Measurements from ENCODE around the gene GRID2.

GRID2 gene

GRCh38 chr4:93469560-93469959 is 1165.8 kb downstream of the GRID2 start:
- H3K4me3 ChIP-seq (ENCODE audit: low read depth, low read length): no peak overlapping the region
- H3K36me3 ChIP-seq (ENCODE audit: control insufficient read depth, insufficient read depth, low read length): no peaks in the 10 kb centered on the region
- no peaks in the 10 kb centered on the region for H3K27me3 ChIP-seq (ENCODE audit: control insufficient read depth, insufficient read depth, low read length)
- H3K27ac ChIP-seq (ENCODE audit: low read depth, low read length): no peak overlapping the region
- peaks cover 7% of the 10 kb centered on the region for H3K4me1 ChIP-seq (ENCODE audit: control insufficient read depth, insufficient read depth, low read length)
- no peaks in the 10 kb centered on the region for H3K9me3 ChIP-seq (ENCODE audit: control insufficient read depth, insufficient read depth, low read length)
- H3K9ac ChIP-seq (ENCODE audit: low read depth, low read length): no peak overlapping the region

- H3K9ac ChIP-seq (ENCODE audit: low read depth, low read length): no peak overlapping the region
Measured at GRCh38 chr4:93475730-93476129, 1172.0 kb downstream of the GRID2 start.

GRCh38 chr4:93478805-93479204 is 1175.0 kb downstream of the GRID2 start:
- Histone ChIP-seq H3K36me3 (ENCODE audit: control insufficient read depth, insufficient read depth, low read length) (no peaks in the 10 kb centered on the region), H3K27ac (ENCODE audit: low read depth, low read length) (no peak overlapping the region), H3K9me3 (ENCODE audit: control insufficient read depth, insufficient read depth, low read length) (no peaks in the 10 kb centered on the region), H3K4me3 (ENCODE audit: low read depth, low read length) (no peak overlapping the region), H3K4me1 (ENCODE audit: control insufficient read depth, insufficient read depth, low read length) (no peaks in the 10 kb centered on the region), H3K9ac (ENCODE audit: low read depth, low read length) (no peak overlapping the region), H3K27me3 (ENCODE audit: control insufficient read depth, insufficient read depth, low read length) (no peaks in the 10 kb centered on the region)

More at GRCh38 chr4:93475730-93476129, 1172.0 kb downstream of the GRID2 start:
- Histone ChIP-seq H3K4me1 (ENCODE audit: control insufficient read depth, insufficient read depth, low read length) (peaks cover 7% of the 10 kb centered on the region), H3K27ac (ENCODE audit: low read depth, low read length) (no peak overlapping the region), H3K36me3 (ENCODE audit: control insufficient read depth, insufficient read depth, low read length) (no peaks in the 10 kb centered on the region), H3K27me3 (ENCODE audit: control insufficient read depth, insufficient read depth, low read length) (no peaks in the 10 kb centered on the region), H3K9me3 (ENCODE audit: control insufficient read depth, insufficient read depth, low read length) (no peaks in the 10 kb centered on the region), H3K4me3 (ENCODE audit: low read depth, low read length) (no peak overlapping the region)

GRCh38 chr4:93480452-93480851 is 1176.7 kb downstream of the GRID2 start:
- Histone ChIP-seq H3K4me1 (ENCODE audit: control insufficient read depth, insufficient read depth, low read length) (no peaks in the 10 kb centered on the region), H3K36me3 (ENCODE audit: control insufficient read depth, insufficient read depth, low read length) (no peaks in the 10 kb centered on the region), H3K27me3 (ENCODE audit: control insufficient read depth, insufficient read depth, low read length) (no peaks in the 10 kb centered on the region), H3K9me3 (ENCODE audit: control insufficient read depth, insufficient read depth, low read length) (no peaks in the 10 kb centered on the region), H3K27ac (ENCODE audit: low read depth, low read length) (no peak overlapping the region), H3K4me3 (ENCODE audit: low read depth, low read length) (no peak overlapping the region), H3K9ac (ENCODE audit: low read depth, low read length) (no peak overlapping the region)

GRCh38 chr4:93495346-93495745 is 1191.6 kb downstream of the GRID2 start:
- no peak overlapping the region for H3K27ac ChIP-seq (ENCODE audit: low read depth, low read length)

GRCh38 chr4:93501244-93501643 is 1197.5 kb downstream of the GRID2 start:
- Histone ChIP-seq H3K27ac (ENCODE audit: low read depth, low read length) (no peak overlapping the region), H3K36me3 (ENCODE audit: control insufficient read depth, insufficient read depth, low read length) (no peaks in the 10 kb centered on the region)

More at GRCh38 chr4:93495346-93495745, 1191.6 kb downstream of the GRID2 start:
- no peak overlapping the region for H3K4me3 ChIP-seq (ENCODE audit: low read depth, low read length)
- no peaks in the 10 kb centered on the region for H3K36me3 ChIP-seq (ENCODE audit: control insufficient read depth, insufficient read depth, low read length)
- no peaks in the 10 kb centered on the region for H3K27me3 ChIP-seq (ENCODE audit: control insufficient read depth, insufficient read depth, low read length)
- no peak overlapping the region for H3K9ac ChIP-seq (ENCODE audit: low read depth, low read length)
- no peaks in the 10 kb centered on the region for H3K9me3 ChIP-seq (ENCODE audit: control insufficient read depth, insufficient read depth, low read length)
- peaks cover 6% of the 10 kb centered on the region; the same call in 1 of the 2 replicates for H3K4me1 ChIP-seq (ENCODE audit: control insufficient read depth, insufficient read depth, low read length)

GRCh38 chr4:93501946-93502345 is 1198.2 kb downstream of the GRID2 start:
- H3K36me3 ChIP-seq (ENCODE audit: control insufficient read depth, insufficient read depth, low read length): no peaks in the 10 kb centered on the region
- no peak overlapping the region for H3K9ac ChIP-seq (ENCODE audit: low read depth, low read length)
- H3K27me3 ChIP-seq (ENCODE audit: control insufficient read depth, insufficient read depth, low read length): no peaks in the 10 kb centered on the region
- no peak overlapping the region for H3K4me3 ChIP-seq (ENCODE audit: low read depth, low read length)
- no peak overlapping the region for H3K27ac ChIP-seq (ENCODE audit: low read depth, low read length)
- peaks cover 19% of the 10 kb centered on the region for H3K4me1 ChIP-seq (ENCODE audit: control insufficient read depth, insufficient read depth, low read length)
- no peaks in the 10 kb centered on the region for H3K9me3 ChIP-seq (ENCODE audit: control insufficient read depth, insufficient read depth, low read length)

More at GRCh38 chr4:93501244-93501643, 1197.5 kb downstream of the GRID2 start:
- H3K4me1 ChIP-seq (ENCODE audit: control insufficient read depth, insufficient read depth, low read length): peaks cover 19% of the 10 kb centered on the region
- H3K9ac ChIP-seq (ENCODE audit: low read depth, low read length): no peak overlapping the region
- H3K9me3 ChIP-seq (ENCODE audit: control insufficient read depth, insufficient read depth, low read length): no peaks in the 10 kb centered on the region
- H3K4me3 ChIP-seq (ENCODE audit: low read depth, low read length): no peak overlapping the region
- no peaks in the 10 kb centered on the region for H3K27me3 ChIP-seq (ENCODE audit: control insufficient read depth, insufficient read depth, low read length)

- Histone ChIP-seq H3K36me3 (ENCODE audit: control insufficient read depth, insufficient read depth, low read length) (no peaks in the 10 kb centered on the region), H3K9me3 (ENCODE audit: control insufficient read depth, insufficient read depth, low read length) (no peaks in the 10 kb centered on the region), H3K27me3 (ENCODE audit: control insufficient read depth, insufficient read depth, low read length) (no peaks in the 10 kb centered on the region), H3K4me1 (ENCODE audit: control insufficient read depth, insufficient read depth, low read length) (peaks cover 19% of the 10 kb centered on the region), H3K9ac (ENCODE audit: low read depth, low read length) (no peak overlapping the region), H3K4me3 (ENCODE audit: low read depth, low read length) (no peak overlapping the region), H3K27ac (ENCODE audit: low read depth, low read length) (no peak overlapping the region)
Measured at GRCh38 chr4:93502991-93503390, 1199.2 kb downstream of the GRID2 start.

- Histone ChIP-seq H3K36me3 (ENCODE audit: control insufficient read depth, insufficient read depth, low read length) (no peaks in the 10 kb centered on the region), H3K9ac (ENCODE audit: low read depth, low read length) (no peak overlapping the region), H3K4me3 (ENCODE audit: low read depth, low read length) (no peak overlapping the region), H3K9me3 (ENCODE audit: control insufficient read depth, insufficient read depth, low read length) (no peaks in the 10 kb centered on the region), H3K27ac (ENCODE audit: low read depth, low read length) (no peak overlapping the region), H3K4me1 (ENCODE audit: control insufficient read depth, insufficient read depth, low read length) (no peaks in the 10 kb centered on the region), H3K27me3 (ENCODE audit: control insufficient read depth, insufficient read depth, low read length) (no peaks in the 10 kb centered on the region)
Measured at GRCh38 chr4:93513851-93514250, 1210.1 kb downstream of the GRID2 start.

- Histone ChIP-seq H3K27ac (ENCODE audit: low read depth, low read length) (no peak overlapping the region), H3K9ac (ENCODE audit: low read depth, low read length) (no peak overlapping the region), H3K9me3 (ENCODE audit: control insufficient read depth, insufficient read depth, low read length) (no peaks in the 10 kb centered on the region), H3K36me3 (ENCODE audit: control insufficient read depth, insufficient read depth, low read length) (no peaks in the 10 kb centered on the region), H3K4me3 (ENCODE audit: low read depth, low read length) (no peak overlapping the region), H3K27me3 (ENCODE audit: control insufficient read depth, insufficient read depth, low read length) (no peaks in the 10 kb centered on the region), H3K4me1 (ENCODE audit: control insufficient read depth, insufficient read depth, low read length) (no peaks in the 10 kb centered on the region)
Measured at GRCh38 chr4:93515208-93515607, 1211.4 kb downstream of the GRID2 start.

- no peak overlapping the region for H3K9ac ChIP-seq (ENCODE audit: low read depth, low read length)
- no peaks in the 10 kb centered on the region for H3K27me3 ChIP-seq (ENCODE audit: control insufficient read depth, insufficient read depth, low read length)
- H3K9me3 ChIP-seq (ENCODE audit: control insufficient read depth, insufficient read depth, low read length): no peaks in the 10 kb centered on the region
- H3K4me3 ChIP-seq (ENCODE audit: low read depth, low read length): no peak overlapping the region
- H3K36me3 ChIP-seq (ENCODE audit: control insufficient read depth, insufficient read depth, low read length): no peaks in the 10 kb centered on the region
- peaks cover 11% of the 10 kb centered on the region; the same call in 1 of the 2 replicates for H3K4me1 ChIP-seq (ENCODE audit: control insufficient read depth, insufficient read depth, low read length)
- H3K27ac ChIP-seq (ENCODE audit: low read depth, low read length): no peak overlapping the region
Measured at GRCh38 chr4:93529692-93530372, 1226.1 kb downstream of the GRID2 start.
